Esophagus (tissue), 2 donors: ENCODE measurements around the gene HOXA3. TPM values are rescaled to one million over a fixed set of nuclear protein-coding genes. Genes with fewer than 3 reads are reported as not detected.

Experiments
- H3K27ac ChIP-seq, 2 donors: one replicate each; pipeline ENCODE4 v1.5.1; 2013; ENCODE audit warnings: low read depth in 2 of 2, mild to moderate bottlenecking in 2 of 2, inconsistent platforms in 1 of 2, low read length in 1 of 2, moderate library complexity in 1 of 2
- H3K27me3 ChIP-seq, 2 donors: one replicate each; pipeline ENCODE4 v1.6.1; 2013; ENCODE audit warnings: low read length in 2 of 2, control low read depth in 1 of 2, mild to moderate bottlenecking in 1 of 2; ENCODE audit not compliant: insufficient read depth in 2 of 2, control insufficient read depth in 1 of 2
- H3K36me3 ChIP-seq, 2 donors: one replicate each; pipeline ENCODE4 v1.6.1; 2013; ENCODE audit warnings: low read length in 1 of 2; ENCODE audit not compliant: control insufficient read depth in 2 of 2, insufficient read depth in 2 of 2
- H3K4me1 ChIP-seq, 2 donors: one replicate each; pipeline ENCODE4 v1.6.1; 2013; ENCODE audit warnings: low read length in 1 of 2; ENCODE audit not compliant: control insufficient read depth in 2 of 2, insufficient read depth in 2 of 2
- H3K4me3 ChIP-seq, 2 donors: one replicate each; pipeline ENCODE4 v1.5.1; 2013; ENCODE audit warnings: low read length in 2 of 2, mild to moderate bottlenecking in 2 of 2, low read depth in 1 of 2, moderate library complexity in 1 of 2
- H3K9me3 ChIP-seq, 2 donors: one replicate each; pipeline ENCODE4 v1.6.1; 2013; ENCODE audit warnings: mild to moderate bottlenecking in 2 of 2, low read depth in 1 of 2, low read length in 1 of 2, moderate library complexity in 1 of 2; ENCODE audit not compliant: control insufficient read depth in 2 of 2, insufficient read depth in 1 of 2
- WGBS, 2 donors: extraction: QIAGEN DNeasy Blood & Tissue Kit; methylation state at CpG; one replicate each; pipeline ENCODE4 v1.1.7; 2013; 5-methylcytosine and 5-hydroxymethylcytosine counted together
- polyA plus RNA-seq, 2 donors: library from polyadenylated mRNA; stranded (reverse); fragments of 200-250 nt; gene quantifications; one replicate each; pipeline ENCODE4 v1.2.3, GENCODE V29; 2013
- donor health status: healthy with polysubstance abuse.
- donor health status: Bipolar disorder and iron deficiency.

Gene HOXA3
- polyA plus RNA-seq, 2 donors: 3.3 to 4.3 TPM

DNA sequence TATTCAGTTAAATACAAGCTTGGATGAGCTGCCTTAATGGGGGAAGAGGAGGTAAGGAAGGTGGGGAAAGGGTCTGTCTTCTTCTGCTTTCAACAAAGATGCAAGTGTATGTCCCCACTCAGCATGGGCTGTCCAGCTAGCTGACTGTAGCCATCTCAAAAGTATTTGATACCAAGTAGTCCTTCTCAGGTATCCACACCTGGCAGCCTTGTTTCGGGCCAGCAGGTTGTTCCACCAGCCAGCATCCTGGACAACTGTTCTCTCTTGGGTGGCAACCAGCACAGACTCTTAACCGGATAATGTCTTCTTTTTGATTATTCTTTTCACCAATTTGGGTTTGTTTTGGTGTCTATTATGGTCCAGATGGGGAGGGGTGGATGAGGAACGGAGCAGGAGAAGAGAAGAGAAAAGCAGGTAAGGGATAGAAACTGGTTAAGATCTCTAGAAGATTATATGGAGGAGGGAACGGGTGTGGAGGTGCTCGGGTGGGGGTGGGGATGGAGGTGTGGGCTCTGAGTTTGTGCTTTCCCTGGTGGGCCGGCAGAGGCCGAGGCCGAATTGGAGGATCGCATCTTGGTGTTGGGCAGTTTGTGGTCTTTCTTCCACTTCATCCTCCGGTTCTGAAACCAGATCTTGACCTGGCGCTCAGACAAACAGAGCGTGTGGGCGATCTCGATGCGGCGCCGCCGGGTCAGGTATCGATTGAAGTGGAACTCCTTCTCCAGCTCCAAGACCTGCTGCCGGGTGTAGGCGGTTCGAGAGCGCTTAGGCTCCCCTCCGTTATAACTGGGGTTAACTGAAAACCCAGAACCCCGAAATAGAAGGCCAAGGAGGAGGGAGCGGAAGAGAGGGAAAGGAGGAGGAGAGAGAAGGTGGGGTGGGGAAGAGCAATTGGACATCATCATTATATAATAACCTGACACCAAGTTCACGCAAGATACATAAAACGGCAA, 23.3 kb downstream of the HOXA3 start:
- no peaks in the 10 kb centered on the region for H3K9me3 ChIP-seq
- H3K36me3 ChIP-seq: no peaks in the 10 kb centered on the region
- no peaks in the 10 kb centered on the region for H3K27me3 ChIP-seq
- peak overlapping the region; percentile 92 to 93 for H3K27ac ChIP-seq
- peak overlapping the region; percentile 84 to 85 for H3K4me3 ChIP-seq
- WGBS, 2 donors: 24 to 34% methylated on average over 28 of the region's 28 CpGs
- peaks cover 0 to 3% of the 10 kb centered on the region in 2 donors for H3K4me1 ChIP-seq

DNA sequence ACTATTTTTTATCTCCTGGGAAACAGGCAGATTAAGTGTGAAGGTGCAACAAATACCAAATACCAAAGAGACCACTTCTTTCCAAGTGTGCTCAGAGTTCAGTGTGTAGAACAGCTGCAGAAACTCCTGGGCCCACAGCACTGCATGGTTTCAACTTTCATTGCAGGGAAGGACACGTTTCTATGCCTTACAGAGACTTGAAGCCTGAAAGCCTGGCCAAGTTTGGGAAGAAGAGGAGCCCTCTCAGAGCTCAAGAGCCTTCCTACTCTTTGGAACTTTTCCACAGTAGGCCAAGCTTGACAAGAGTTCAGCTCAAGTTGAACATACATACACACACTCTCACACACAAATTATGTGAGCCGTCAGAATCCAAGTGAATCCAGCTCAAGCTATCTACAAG, 24.3 kb downstream of the HOXA3 start:
- 26 to 32% methylated on average over 2 of the region's 2 CpGs for WGBS, 2 donors
- H3K4me1 ChIP-seq: peaks cover 0 to 3% of the 10 kb centered on the region in 2 donors
- no peaks in the 10 kb centered on the region for H3K36me3 ChIP-seq
- no peaks in the 10 kb centered on the region for H3K9me3 ChIP-seq
- H3K27ac ChIP-seq: peak overlapping the region; percentile 52 to 70
- no peaks in the 10 kb centered on the region for H3K27me3 ChIP-seq
- H3K4me3 ChIP-seq: peak overlapping the region in 1 of 2 donors; percentile 85

DNA sequence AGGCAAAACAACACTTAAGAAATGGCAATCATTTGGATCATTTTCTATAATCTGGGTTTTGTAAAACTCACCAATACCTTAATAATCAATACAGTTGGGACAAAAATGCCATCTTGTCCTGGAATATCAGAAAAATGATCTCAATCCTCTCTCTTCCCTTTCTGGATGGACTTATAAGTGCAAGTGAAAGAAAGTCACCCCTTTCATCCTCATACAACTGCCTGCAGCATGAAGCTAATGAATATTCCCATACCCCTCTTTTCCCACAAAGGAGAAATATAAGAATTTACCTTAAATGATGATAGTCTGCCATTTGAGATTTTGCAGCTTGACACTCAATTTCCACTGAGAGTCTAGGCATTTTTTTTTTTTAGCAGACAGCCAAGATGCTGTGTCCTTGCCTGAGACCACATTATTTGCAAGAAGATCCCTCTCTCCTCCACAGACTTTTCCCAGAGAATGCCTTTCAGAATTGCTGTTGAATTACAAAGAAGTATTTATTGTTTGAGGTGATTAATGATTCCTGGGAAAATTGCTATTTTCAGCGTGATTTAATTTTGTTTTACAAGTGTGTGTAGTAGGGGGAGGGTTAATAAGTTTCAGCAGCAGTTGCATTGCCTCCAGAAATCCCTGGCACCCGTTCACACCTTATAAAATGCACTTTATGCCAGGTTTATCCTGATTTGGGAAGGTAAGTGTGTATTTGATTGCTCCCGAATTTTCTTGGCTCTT, 25.6 kb downstream of the HOXA3 start:
- peaks cover 0 to 3% of the 10 kb centered on the region in 2 donors for H3K4me1 ChIP-seq
- 16 to 26% methylated on average over 3 of the region's 3 CpGs for WGBS, 2 donors

DNA sequence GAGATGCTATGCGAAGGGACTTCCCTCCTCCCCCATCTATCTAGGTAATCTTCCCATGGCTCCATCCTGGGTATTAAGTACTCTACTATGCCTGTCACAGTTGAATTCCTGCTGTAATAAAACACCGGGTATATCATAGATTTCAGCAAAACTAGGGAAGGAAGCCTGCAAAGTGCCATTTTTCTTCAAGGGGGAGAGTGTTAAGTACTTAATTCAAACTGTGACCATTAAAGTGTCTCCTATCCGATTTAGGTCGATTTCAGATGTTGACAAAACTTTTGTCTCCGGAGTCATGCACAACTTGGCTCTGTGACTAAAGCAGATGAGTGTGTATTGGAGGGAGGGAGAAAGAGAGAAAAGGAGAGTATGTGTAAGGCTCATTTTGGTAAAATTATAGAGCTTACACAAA, 26.4 kb downstream of the HOXA3 start:
- Histone ChIP-seq H3K4me1 (no peaks in the 10 kb centered on the region), H3K9me3 (no peaks in the 10 kb centered on the region), H3K27ac (peak overlapping the region; percentile 36 to 37), H3K4me3 (no peak overlapping the region), H3K36me3 (no peaks in the 10 kb centered on the region), H3K27me3 (no peaks in the 10 kb centered on the region)
- 36 to 41% methylated on average over 5 of the region's 5 CpGs for WGBS, 2 donors

More for the DNA sequence above, 25.6 kb downstream of the HOXA3 start:
- Histone ChIP-seq H3K27ac (peak overlapping the region in 1 of 2 donors; percentile 36), H3K27me3 (no peaks in the 10 kb centered on the region), H3K36me3 (no peaks in the 10 kb centered on the region), H3K4me3 (no peak overlapping the region), H3K9me3 (no peaks in the 10 kb centered on the region)

DNA sequence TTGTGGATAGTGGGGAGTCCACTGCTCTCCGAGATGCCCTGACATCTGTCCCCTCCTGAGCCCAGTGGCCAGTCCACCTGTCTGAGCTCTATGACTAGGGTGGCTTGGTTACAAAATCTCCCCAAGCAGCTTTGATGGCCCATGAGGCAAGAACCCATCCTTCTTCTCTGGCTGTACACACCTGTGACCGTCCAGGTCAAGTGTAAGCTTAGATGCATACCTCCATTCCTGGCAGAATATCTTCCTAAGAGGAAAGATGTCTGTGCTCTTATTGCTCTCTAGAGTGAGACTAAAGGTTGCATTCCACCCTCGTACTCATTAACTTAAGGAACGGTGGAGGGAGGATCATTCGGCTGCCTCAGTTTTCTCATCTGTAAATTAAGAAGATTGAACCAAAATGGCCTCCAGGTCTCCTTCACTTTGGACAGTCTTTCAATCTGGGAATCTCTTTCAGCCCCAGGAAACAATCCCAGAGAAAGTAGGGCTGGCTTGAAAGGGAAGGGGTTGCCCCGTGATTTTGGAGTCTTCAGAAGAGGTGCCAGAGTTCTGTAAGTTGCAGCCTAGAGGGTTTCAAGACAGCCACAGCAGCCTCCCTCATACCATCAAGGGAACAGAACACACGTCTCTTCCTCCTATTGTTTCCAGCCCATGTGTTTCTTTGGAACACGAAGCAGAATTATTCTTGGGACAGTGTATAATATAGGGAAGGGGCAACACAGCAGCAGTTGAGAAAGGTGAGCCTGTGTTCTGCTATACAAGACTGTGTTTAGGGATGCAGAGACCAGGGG, 27.3 kb downstream of the HOXA3 start:
- H3K9me3 ChIP-seq: no peaks in the 10 kb centered on the region
- H3K27me3 ChIP-seq: no peaks in the 10 kb centered on the region
- H3K27ac ChIP-seq: peak overlapping the region; percentile 37 to 43
- WGBS, 2 donors: 48 to 52% methylated on average over 8 of the region's 8 CpGs
- no peaks in the 10 kb centered on the region for H3K4me1 ChIP-seq
- H3K4me3 ChIP-seq: no peak overlapping the region
- H3K36me3 ChIP-seq: no peaks in the 10 kb centered on the region

DNA sequence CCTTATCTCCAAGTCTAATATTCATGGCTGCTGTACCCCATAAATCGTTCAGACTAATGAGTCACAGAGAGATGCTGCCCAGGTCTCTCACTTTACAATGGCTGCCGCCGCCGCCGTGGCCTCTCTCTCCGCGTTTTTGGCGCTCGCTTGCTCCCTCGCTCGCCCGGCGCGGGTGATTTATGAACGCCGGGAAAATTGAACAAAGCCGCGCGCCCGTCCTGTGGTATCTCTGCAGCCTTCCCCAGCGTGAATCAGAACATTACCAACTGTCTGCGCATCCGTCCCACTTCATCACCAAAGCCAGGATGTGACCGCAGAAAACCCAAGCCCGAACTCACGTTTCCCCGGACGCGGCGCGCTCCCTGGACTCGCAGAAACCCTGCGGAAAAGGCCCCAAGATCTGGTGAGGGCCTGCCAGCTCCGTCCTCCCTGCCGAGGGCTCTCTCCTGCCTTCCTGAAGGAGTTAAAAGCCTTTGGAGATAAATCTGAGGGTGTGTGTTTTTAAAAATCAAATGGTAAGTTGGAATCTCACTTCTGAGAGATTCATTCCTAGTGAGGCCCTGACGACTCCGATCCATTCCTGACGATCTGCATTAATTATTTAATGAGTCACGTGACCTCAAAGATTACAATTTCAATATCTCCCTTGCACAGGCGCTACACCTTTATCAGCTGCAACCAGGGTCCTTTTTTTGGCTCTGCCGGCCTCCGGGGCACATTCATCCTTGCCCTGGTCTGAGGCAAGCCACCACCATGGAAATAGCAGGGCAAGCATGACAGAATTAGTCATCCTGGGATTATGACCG, 28.1 kb downstream of the HOXA3 start:
- Histone ChIP-seq H3K36me3 (no peaks in the 10 kb centered on the region), H3K4me1 (no peaks in the 10 kb centered on the region), H3K4me3 (peak overlapping the region; percentile 12 to 60), H3K9me3 (no peaks in the 10 kb centered on the region), H3K27me3 (no peaks in the 10 kb centered on the region), H3K27ac (peak overlapping the region; percentile 83 to 86)
- 37 to 45% methylated on average over 43 of the region's 43 CpGs for WGBS, 2 donors

DNA sequence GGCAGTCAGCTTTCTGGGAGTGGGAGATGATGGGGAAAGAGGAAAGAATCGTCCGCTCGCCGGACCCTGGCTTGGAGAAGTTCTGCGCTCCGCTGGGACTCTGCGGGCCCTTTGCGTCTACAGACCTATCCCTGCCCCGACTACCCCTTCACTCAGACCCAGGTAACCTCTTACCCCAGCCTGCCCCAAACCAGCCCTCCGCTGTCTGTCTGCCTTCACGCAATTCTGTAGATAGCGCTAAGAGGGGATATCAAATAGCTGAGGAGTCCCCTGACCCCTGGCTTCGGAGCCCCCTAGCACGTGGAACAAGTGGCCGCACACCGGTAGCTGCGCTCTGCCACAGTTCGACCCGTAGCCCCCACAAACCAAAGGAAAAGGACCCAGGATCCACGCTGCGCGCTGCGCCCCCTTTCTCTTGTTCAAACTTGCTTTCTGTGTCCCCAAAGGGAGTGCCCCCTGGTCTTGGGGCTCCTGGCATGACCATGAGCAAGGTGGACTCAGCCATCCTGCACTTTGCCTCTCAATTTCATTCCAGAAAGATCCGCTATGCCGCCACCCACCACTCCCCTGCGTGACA, 28.8 kb downstream of the HOXA3 start:
- peak overlapping the region; percentile 83 to 86 for H3K27ac ChIP-seq
- H3K36me3 ChIP-seq: no peaks in the 10 kb centered on the region
- WGBS, 2 donors: 44 to 54% methylated on average over 25 to 26 of the region's 26 CpGs
- peaks cover 0 to under 1% of the 10 kb centered on the region in 2 donors for H3K4me1 ChIP-seq
- peak overlapping the region; percentile 22 to 60 for H3K4me3 ChIP-seq
- no peaks in the 10 kb centered on the region for H3K27me3 ChIP-seq
- H3K9me3 ChIP-seq: no peaks in the 10 kb centered on the region

DNA sequence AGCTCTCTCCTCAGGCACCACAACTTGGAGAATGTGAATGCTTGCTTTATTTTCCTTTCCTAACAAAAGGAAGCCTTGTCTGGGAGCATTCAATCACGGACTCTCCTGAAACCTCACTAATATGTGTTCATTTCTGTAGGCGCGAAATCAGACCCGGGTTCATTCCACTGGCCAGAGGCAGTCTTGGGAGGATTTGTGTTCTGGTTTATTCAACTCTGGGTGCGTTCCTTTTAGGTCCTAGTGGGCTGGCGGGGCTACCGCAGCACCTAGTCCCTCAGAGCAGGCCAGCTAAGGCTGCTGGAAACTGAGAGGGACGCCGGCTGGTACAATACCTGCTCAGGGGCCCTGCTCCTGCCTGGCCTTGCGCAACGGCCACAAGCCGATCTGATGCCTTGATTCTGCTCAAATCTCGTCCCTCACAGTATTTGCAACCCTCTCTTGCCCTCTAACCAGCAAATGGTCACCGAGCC, 29.3 kb downstream of the HOXA3 start:
- Histone ChIP-seq H3K27me3 (no peaks in the 10 kb centered on the region), H3K9me3 (no peaks in the 10 kb centered on the region), H3K4me3 (peak overlapping the region; percentile 22 to 60), H3K4me1 (peaks cover 0 to 2% of the 10 kb centered on the region in 2 donors), H3K27ac (peak overlapping the region; percentile 83 to 86), H3K36me3 (no peaks in the 10 kb centered on the region)
- 31 to 33% methylated on average over 14 of the region's 14 CpGs for WGBS, 2 donors
